HepG2 (cell line): ENCODE measurements around the gene LYSMD1. TPM values are rescaled to one million over a fixed set of nuclear protein-coding genes. Genes with fewer than 3 reads are reported as not detected.

Experiments
- JUN ChIP-seq: sonication (generic); formaldehyde crosslinking; IDR thresholded peaks from 2 replicates; pipeline ENCODE4 v1.4.0; 2020; ENCODE audit warnings: mild to moderate bottlenecking, missing genetic modification reagents
- MAFF ChIP-seq: IDR thresholded peaks from 2 replicates; pipeline ENCODE4 v1.6.1; 2011; ENCODE audit warnings: low read depth, low read length, improper control_type of control experiment
- NFIC ChIP-seq: IDR thresholded peaks from 2 replicates; pipeline ENCODE4 v1.6.1; 2012; ENCODE audit warnings: mild to moderate bottlenecking, low read length, inconsistent platforms
- PBX2 ChIP-seq: IDR thresholded peaks from 2 replicates; pipeline ENCODE4 v1.6.1; 2016; ENCODE audit warnings: control low read depth
- RNF2 ChIP-seq: fragments of 450-650 bp; conservative IDR thresholded peaks from 2 replicates; pipeline ENCODE4 v1.6.1; 2016; ENCODE audit warnings: low read depth
- SIN3B ChIP-seq: fragments of 150-350 bp; IDR thresholded peaks from 2 replicates; pipeline ENCODE4 v1.6.1; 2014; ENCODE audit warnings: low read length
- SMARCC2 ChIP-seq: fragments of 450-650 bp; IDR thresholded peaks from 2 replicates; pipeline ENCODE4 v1.6.1; 2017; ENCODE audit warnings: antibody characterized with exemption, mild to moderate bottlenecking
- TAF15 ChIP-seq: fragments of 200-400 bp; formaldehyde crosslinking; IDR thresholded peaks from one replicate; pipeline ENCODE4 v1.6.1; 2018; ENCODE audit warnings: mild to moderate bottlenecking, low read depth, low read length; ENCODE audit not compliant: poor library complexity, severe bottlenecking
- TCF12 ChIP-seq, 2 experiments: fragments of 450-650 bp in 1 of 2; sonication (generic) in 1 of 2; formaldehyde crosslinking in 1 of 2; IDR thresholded peaks; 2 replicates each; pipeline versions ENCODE4 v1.6.1 to v1.8.0; 2017 to 2022; ENCODE audit warnings: antibody characterized with exemption in 1 of 2, mild to moderate bottlenecking in 1 of 2, missing genetic modification reagents in 1 of 2, moderate library complexity in 1 of 2
- USF2 ChIP-seq, 2 experiments: sonication (generic) in 1 of 2; formaldehyde crosslinking in 1 of 2; IDR thresholded peaks; 2 replicates each; pipeline versions ENCODE4 v1.5.1 to v1.6.1; 2011 to 2020; ENCODE audit warnings: borderline replicate concordance in 1 of 2, low read depth in 1 of 2, low read length in 1 of 2, mild to moderate bottlenecking in 1 of 2, missing genetic modification reagents in 1 of 2, moderate library complexity in 1 of 2
- ZNF234 ChIP-seq: sonication (generic); formaldehyde crosslinking; conservative IDR thresholded peaks from 2 replicates; pipeline ENCODE4 v1.5.1; 2020; ENCODE audit warnings: mild to moderate bottlenecking, missing genetic modification reagents
- ZNF362 ChIP-seq: sonication (generic); formaldehyde crosslinking; IDR thresholded peaks from 2 replicates; pipeline ENCODE4 v1.4.0; 2020; ENCODE audit warnings: missing genetic modification reagents, mild to moderate bottlenecking, borderline replicate concordance
- ZNF670 ChIP-seq: sonication (generic); formaldehyde crosslinking; IDR thresholded peaks from 2 replicates; pipeline ENCODE4 v1.8.0; 2022; ENCODE audit warnings: mild to moderate bottlenecking, missing genetic modification reagents, borderline replicate concordance
- ZNF850 ChIP-seq: sonication (generic); formaldehyde crosslinking; conservative IDR thresholded peaks from 2 replicates; pipeline ENCODE4 v1.9.0; 2021; ENCODE audit warnings: mild to moderate bottlenecking, missing genetic modification reagents
- ZSCAN5A ChIP-seq: sonication (generic); formaldehyde crosslinking; IDR thresholded peaks from 2 replicates; pipeline ENCODE4 v1.8.0; 2022; ENCODE audit warnings: mild to moderate bottlenecking, missing genetic modification reagents, borderline replicate concordance
- polyA plus RNA-seq, 8 experiments: library from polyadenylated mRNA; depleted of rRNA in 3 of 8; stranded (reverse) in 7 of 8; unstranded in 1 of 8; fragments of >200 nt; fragmentation: Illumina TruSeq in 4 of 8; extraction: Trizol in 4 of 8; gene quantifications; 2 replicates each; pipeline versions ENCODE4 v1.2.1 to v1.2.3, GENCODE V29; 2011 to 2016; ENCODE audit warnings: low read depth in 4 of 8, missing spikeins in 1 of 8, mixed read lengths in 1 of 8; ENCODE audit not compliant: insufficient read depth in 1 of 8
- total RNA-seq, 5 experiments: library from RNA; depleted of rRNA; stranded (reverse); fragments of >200 nt; fragmentation: Illumina TruSeq; extraction: Trizol; gene quantifications; 2 replicates each; pipeline ENCODE4 v1.2.3, GENCODE V29; 2016; ENCODE audit warnings: low read depth in 1 of 5
- TF ChIP-seq, protein P1 (sequence below): sonication (generic); formaldehyde crosslinking; IDR thresholded peaks from 2 replicates; pipeline ENCODE4 v1.4.0; 2020; ENCODE audit warnings: mild to moderate bottlenecking, missing genetic modification reagents, borderline replicate concordance

LYSMD1 gene
- total and polyA plus RNA-seq, 2 of the 13 experiments (the other 11 are each of a cell fraction or from before 2014, with no cell fraction given): 3.8 to 4.8 TPM

- TF ChIP-seq ZSCAN5A (CRISPR knock-in tag) (0 out of 2 replicates have a peak, but pooled peaks have one; percentile 64), PBX2 (CRISPR knock-in tag) (no peak), NFIC (peak; percentile 51; the same call in 1 of the 2 replicates), RNF2 (no peak), ZNF850 (no peak), TCF12 (IDR thresholded peaks at IDR 0.05) (no peak), TCF12 (CRISPR knock-in tag; IDR thresholded peaks at IDR 0.05) (no peak), USF2 (IDR thresholded peaks at IDR 0.05; ENCODE audit: low read depth, low read length) (no peak), USF2 (CRISPR knock-in tag; IDR thresholded peaks at IDR 0.05; ENCODE audit: borderline replicate concordance) (peak; percentile 13; the same call in 1 of the 2 replicates), JUN (CRISPR knock-in tag) (0 out of 2 replicates have a peak, but pooled peaks have one; percentile 28), TAF15 (no peak), ZNF234 (CRISPR knock-in tag) (no peak), SIN3B (peak; percentile 81), MAFF (peak; percentile 30; the same call in 1 of the 2 replicates), SMARCC2 (no peak), ZNF362 (peak; percentile 98), ZNF670 (CRISPR knock-in tag) (peak; percentile 81; the same call in 1 of the 2 replicates)
- TF ChIP-seq, protein P1, sequence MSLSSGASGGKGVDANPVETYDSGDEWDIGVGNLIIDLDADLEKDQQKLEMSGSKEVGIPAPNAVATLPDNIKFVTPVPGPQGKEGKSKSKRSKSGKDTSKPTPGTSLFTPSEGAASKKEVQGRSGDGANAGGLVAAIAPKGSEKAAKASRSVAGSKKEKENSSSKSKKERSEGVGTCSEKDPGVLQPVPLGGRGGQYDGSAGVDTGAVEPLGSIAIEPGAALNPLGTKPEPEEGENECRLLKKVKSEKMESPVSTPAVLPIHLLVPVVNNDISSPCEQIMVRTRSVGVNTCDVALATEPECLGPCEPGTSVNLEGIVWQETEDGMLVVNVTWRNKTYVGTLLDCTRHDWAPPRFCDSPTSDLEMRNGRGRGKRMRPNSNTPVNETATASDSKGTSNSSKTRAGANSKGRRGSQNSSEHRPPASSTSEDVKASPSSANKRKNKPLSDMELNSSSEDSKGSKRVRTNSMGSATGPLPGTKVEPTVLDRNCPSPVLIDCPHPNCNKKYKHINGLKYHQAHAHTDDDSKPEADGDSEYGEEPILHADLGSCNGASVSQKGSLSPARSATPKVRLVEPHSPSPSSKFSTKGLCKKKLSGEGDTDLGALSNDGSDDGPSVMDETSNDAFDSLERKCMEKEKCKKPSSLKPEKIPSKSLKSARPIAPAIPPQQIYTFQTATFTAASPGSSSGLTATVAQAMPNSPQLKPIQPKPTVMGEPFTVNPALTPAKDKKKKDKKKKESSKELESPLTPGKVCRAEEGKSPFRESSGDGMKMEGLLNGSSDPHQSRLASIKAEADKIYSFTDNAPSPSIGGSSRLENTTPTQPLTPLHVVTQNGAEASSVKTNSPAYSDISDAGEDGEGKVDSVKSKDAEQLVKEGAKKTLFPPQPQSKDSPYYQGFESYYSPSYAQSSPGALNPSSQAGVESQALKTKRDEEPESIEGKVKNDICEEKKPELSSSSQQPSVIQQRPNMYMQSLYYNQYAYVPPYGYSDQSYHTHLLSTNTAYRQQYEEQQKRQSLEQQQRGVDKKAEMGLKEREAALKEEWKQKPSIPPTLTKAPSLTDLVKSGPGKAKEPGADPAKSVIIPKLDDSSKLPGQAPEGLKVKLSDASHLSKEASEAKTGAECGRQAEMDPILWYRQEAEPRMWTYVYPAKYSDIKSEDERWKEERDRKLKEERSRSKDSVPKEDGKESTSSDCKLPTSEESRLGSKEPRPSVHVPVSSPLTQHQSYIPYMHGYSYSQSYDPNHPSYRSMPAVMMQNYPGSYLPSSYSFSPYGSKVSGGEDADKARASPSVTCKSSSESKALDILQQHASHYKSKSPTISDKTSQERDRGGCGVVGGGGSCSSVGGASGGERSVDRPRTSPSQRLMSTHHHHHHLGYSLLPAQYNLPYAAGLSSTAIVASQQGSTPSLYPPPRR: peak; percentile 20; the same call in 1 of the 2 replicates
Measured at GRCh38 chr1:151165738-151166504, at the start of gene LYSMD1, which contains the start of gene SCNM1 (continued).
